HG03342 (cell line): Measurements from ENCODE around the gene MRPL12.
"Not testable (repeated sequence)": the region's sequence is repeated elsewhere in the genome, so short reads cannot be mapped to it uniquely, and the experiment has no call there.

Experiments used
- ATAC-seq: cut with Tn5 transposase; IDR thresholded peaks from one replicate; pipeline ENCODE4 v1.9.1; 2021; ENCODE audit warnings: mild to moderate bottlenecking, moderate library complexity; ENCODE audit not compliant: unreplicated experiment

MRPL12 gene

GRCh38 chr17:81702934-81703746, at the start of gene MRPL12:
Gene MRPL12 (plus strand): TSS chr17:81703367. CDS start chr17:81703502, 135 bp downstream.
- ATAC-seq = peak; percentile 82

- no peak for ATAC-seq
These were observed 47.6 kb upstream of the MRPL12 start for GRCh38 chr17:81655378-81656117.

GRCh38 chr17:81656118-81656743, 46.9 kb upstream of the MRPL12 start, which contains the start of gene PDE6G:
Gene PDE6G (minus strand): TSS chr17:81656542. CDS start chr17:81653305, 3,237 bp downstream.
- ATAC-seq = no peak

GRCh38 chr17:81656835-81657234, 46.3 kb upstream of the MRPL12 start:
- no peak for ATAC-seq

GRCh38 chr17:81659038-81659437, 44.1 kb upstream of the MRPL12 start:
- no peak for ATAC-seq

- no peak for ATAC-seq
These were observed 42.7 kb upstream of the MRPL12 start for GRCh38 chr17:81660441-81660840.

GRCh38 chr17:81662002-81662401, 41.2 kb upstream of the MRPL12 start:
- ATAC-seq = no peak

DNA sequence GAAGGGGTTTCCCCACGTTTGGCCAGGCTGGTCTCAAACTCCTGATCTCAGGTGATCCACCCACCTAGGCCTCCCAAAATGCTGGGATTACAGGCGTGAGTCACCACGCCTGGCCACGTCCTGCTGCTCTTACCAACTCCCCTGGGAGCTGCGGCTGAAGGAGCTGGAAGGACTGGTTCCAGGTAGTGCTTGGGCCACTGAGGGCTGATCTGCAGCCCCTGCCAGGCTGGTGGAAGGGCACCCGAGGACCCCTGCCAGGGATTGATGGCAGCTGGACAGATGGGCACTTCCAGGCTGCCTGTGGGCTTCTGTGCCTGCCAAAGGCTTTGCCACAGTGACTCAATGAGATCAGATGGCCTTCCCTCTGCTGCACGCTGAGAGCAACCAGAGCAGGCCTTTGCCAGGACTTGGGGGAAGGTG, 39.1 kb upstream of the MRPL12 start:
- no peak for ATAC-seq

- no peak for ATAC-seq
These were observed 37.7 kb upstream of the MRPL12 start for GRCh38 chr17:81665205-81666091.

DNA sequence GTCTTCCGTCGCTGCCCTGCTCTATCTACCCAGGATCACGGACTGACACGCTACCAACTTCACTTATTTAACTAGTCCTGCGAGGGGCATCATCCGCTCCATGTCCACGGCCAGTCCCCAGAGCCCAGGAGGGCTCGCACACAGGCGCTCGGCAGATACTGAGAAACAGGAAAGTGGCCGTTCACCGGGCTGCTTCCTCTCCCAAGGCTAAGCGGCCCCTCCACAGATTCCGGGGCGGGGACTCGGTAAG, 37.1 kb upstream of the MRPL12 start:
- ATAC-seq = peak; percentile 16

GRCh38 chr17:81666342-81667191, 36.6 kb upstream of the MRPL12 start, which contains the start of the genes CCDC137 and OXLD1:
Gene CCDC137 (plus strand): TSS chr17:81666737. CDS start chr17:81666767, 30 bp downstream.
Gene OXLD1 (minus strand): TSS chr17:81666605. CDS start chr17:81666577, 28 bp downstream.
- peak; percentile 89 for ATAC-seq

DNA sequence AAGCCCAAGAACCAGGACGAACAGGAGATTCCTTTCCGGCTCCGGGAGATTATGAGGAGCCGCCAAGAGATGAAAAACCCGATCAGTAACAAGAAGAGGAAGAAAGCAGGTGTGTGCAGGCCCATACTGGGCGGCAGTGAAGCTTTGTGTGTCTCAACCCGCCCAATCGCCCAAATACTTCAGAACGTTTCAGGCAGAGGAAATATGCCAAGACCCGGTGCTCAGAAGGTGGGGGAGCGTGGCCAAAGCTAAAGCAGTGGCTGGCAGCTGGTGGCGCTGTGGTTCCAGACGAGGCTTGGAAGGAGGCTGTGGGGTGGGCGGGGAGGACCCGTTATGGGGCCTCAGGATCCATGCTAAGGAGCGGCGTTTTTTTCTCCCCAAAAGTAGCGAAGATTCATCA, 35.4 kb upstream of the MRPL12 start:
- ATAC-seq = no peak

DNA sequence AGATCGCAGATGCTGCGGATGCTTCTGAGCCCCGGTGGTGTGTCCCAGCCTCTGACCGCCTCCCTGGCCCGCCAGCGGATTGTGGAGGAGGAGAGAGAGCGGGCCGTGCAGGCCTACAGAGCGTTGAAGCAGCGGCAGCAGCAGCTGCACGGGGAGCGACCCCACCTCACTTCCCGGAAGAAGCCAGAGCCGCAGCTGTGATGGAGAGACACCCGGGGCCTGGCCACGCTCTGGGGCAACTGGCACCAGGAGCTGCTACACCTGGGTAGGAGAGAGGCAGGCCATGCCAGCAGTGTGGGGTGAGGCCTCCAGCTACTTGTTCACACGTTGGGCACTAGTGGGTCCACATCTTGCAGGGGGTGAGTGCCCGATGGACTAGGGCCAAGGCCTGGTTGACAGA, 30.7 kb upstream of the MRPL12 start:
- ATAC-seq = no peak

DNA sequence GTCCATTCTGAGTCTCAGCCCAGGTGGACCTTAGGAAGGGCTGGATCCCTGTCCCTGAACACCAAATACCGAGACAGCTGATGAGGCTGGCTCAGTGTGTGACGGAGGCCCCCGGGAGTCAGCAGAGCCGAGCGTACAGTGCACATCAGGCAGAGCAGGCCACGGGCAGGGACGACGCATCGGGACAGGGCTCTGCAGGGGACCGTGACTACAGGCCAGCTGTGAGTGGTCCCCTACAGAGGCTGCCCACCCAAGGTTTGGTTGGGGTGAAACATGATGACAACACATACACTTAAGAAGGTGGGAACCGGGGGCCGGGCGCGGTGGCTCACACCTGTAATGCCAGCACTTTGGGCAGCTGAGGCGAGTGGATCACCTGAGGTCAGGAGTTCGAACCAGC, 30.2 kb upstream of the MRPL12 start:
- no peak for ATAC-seq

- ATAC-seq = no peak
These were observed 29.5 kb upstream of the MRPL12 start for GRCh38 chr17:81673561-81674258.

- not testable (repeated sequence) for ATAC-seq
These were observed 27.5 kb upstream of the MRPL12 start for GRCh38 chr17:81675515-81676221.

DNA sequence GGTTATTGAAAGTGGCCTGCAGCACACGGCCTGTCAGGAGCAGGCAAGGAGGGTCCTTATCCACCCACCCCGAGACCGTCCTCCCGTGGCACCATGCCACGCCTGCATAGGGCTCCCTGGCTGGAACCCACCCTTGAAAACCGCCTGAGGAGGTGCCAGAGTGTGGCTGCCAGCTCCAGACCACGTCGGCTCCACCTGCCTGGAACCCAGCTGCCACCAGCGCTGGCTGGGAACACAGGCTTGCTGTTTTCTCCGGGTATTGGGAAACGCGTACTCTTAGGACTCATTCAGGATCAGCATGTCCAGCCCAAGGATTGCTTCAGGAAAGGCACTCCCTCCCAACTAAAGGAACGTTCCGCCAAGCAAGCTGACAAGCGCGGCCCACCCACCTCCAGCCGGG, 26.3 kb upstream of the MRPL12 start:
- no peak for ATAC-seq

- ATAC-seq = no peak
These were observed 23.0 kb upstream of the MRPL12 start for GRCh38 chr17:81680150-81680549.
